DMS53 (cell line): ENCODE data around the gene TICAM2.
"Not testable (repeated sequence)": the region's sequence is repeated elsewhere in the genome, so short reads cannot be mapped to it uniquely, and the experiment has no call there.

ENCODE experiments used
- DNase-seq: peaks from one replicate; lab custom pipeline; 2025; lab: John Stamatoyannopoulos, UW

TICAM2 gene

GRCh38 chr5:115601701-115602590, at the start of gene TICAM2:
Gene TICAM2 (minus strand): TSS chr5:115602479. CDS start chr5:115581256, 21,223 bp downstream.
- peak; percentile 58 for DNase-seq

DNA sequence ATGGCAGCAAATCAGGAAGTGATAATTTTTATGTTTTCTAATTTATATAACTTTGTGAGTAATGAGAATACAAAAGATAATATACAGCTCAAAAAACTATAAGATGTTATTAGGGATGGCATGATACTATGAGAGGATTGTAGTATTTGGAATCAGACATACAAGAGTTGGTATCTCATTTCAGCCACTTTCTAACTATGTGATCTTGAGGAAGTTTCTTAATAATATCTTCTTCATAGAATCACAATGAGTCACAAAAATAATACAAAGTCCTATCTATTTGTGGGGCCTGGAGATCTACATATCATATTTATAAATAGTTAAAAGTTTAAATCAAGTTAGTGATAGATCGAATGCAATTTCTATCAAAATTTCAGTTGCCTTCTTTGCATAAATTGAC, 47.3 kb upstream of the TICAM2 start:
- DNase-seq: no peak

- DNase-seq: no peak
These were observed 45.8 kb upstream of the TICAM2 start for GRCh38 chr5:115648056-115648455.

GRCh38 chr5:115645386-115645785, 43.1 kb upstream of the TICAM2 start:
- DNase-seq: not testable (repeated sequence)

DNA sequence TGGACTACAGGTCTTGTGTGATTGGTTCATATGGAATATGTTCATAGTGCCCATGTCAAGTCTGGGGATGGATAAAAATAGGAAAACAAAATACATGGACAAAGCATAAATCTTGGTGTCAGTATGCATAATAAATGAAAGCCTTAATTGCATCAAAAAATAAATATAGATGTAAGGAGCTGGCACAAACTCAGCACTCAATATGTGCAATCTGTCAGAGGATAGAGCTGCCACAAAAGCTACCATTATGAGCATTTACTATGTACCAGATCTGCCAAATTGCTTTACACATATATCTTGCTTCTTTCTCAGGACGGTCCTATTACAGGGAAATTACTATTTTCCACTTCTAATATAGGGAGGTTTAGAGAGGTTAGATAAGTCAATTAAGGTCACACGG, 41.8 kb upstream of the TICAM2 start:
- no peak for DNase-seq

DNA sequence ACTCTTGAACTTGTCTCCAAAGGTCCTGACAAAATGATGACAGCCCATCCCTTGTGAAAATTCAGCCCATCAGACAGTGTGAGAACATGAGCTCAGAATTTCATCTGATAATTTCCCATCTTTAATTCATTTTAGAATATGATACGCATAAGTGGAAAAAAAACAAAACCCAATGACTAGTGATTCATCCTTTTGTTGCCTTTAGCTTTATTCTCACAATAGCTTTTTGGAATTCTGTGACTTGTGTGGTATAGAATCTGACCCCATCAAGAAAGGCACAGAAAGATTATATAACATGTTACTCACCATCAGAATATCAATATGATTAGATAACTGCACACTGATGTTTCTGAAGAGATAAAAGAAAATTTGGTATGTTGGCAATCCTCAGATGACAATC, 39.7 kb upstream of the TICAM2 start:
- peak; percentile 22 for DNase-seq

DNA sequence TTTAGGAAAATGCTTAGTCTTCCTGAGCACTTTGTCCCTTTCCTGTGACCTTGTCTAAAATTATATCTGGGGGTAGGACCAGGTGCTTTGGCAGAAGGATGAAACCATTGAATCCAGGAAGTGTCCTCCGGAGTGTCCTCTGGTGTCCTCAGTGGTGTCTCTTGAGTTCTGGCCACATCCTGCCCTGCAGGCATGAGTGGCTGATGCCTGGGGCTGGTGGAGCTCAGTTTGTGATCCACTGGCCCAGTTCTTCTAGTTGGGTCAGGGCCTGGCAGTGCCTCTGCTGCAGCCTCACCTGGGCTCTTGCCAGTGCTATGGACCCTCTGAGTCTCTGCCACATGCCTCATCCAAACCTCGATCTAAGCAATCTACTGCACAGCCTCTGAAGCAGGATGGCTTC, 38.0 kb upstream of the TICAM2 start:
- no peak for DNase-seq

GRCh38 chr5:115639377-115639776, 37.1 kb upstream of the TICAM2 start:
- no peak for DNase-seq

DNA sequence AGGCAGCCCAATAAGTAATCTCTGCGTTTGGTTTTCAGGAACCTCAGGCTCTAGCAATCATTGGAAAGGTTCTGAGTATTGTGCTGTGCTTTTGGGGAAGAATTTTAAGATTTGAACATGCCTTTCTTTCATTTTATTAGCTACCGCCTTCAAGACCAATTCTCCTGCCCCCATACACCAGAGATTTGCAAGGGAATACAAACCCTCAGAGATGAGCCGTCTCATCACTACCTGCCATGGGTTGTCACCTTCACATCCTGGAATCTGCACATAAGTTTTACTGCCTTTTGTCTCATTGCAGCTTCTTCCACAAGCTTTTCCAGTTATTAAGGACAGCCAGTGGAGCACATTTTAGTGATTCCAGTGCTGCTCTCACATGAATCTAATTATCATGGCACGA, 35.2 kb upstream of the TICAM2 start:
- no peak for DNase-seq

- no peak for DNase-seq
These were observed 33.7 kb upstream of the TICAM2 start for GRCh38 chr5:115636008-115636407.

DNA sequence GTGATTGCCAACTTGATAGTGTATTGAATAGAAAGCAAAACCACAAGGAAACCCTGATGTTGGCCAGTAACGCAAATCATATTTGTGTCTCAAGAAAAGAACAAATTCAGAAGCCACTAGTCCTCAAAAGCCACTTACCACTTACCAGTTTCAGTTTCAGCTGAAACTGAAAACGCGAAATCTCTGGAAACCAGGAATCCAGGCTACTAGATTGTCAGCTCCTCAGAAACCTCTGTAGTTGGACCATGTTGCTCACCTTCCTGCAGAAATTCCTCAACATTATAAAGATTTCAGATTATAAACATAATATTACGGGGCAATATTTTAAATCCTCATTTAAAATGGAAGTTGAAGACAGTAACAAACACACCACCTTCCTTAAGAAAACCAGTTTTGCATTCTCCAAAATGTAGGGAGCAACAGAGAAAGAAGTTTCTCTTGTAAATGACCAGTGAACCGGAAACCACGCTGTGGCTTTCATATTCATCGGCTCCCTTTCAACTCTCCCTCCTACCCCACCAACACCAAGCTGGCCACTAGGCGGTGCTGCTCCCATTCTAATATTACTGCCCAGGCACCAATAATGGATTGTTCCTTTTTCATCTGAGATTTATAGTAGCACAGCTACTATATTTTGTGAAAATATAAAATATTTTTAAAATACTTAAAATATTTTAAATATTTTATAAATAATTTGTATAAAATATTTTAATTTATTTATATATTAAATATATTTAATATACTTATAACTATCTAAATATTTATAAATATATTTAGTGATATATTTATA, 32.3 kb upstream of the TICAM2 start:
- peak; percentile 90 for DNase-seq

DNA sequence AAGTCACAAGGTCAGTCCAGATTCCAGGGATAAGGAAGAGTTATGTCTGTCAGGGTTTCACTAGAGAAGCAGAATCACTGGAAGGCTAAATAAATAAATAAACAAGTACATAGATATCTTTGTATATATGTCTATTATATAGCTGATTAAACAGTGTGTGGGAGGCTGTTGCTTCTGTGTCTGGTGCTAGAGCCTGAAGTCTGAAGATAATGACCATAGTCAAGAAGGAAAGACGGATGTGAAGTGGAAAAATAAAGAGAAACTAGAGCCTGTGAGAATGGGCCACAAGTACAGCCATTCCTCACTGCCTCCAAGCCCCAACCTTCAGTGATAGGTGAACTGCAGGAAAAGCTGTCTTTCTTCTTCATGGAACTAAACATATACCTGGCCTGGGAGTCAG, 27.6 kb upstream of the TICAM2 start:
- no peak for DNase-seq

DNA sequence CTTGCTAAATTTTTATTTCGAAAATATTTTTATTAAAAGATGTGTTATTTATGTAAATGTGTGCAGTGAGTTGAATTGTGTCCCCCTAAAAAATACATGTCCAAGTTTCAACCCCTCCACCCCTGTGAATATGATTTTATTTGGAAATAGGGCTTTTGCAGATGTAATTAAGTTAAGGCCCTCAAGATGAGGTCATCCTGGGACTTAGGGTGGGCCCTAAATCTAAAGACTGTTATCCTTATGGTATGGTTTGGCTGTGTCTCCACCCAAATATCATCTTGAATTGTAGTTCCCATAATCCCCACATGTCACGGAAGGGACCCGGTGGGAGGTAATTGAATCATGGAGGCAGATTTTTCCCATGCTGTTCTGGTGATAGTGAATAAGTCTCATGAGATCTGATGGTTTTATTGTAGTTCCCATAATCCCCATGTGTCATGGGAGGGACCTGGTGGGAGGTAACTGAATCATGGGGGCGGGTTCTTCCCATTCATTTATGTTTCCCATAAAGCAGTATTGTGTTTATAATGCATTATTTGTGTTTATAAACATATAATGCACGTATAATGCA, 25.1 kb upstream of the TICAM2 start:
- peak; percentile 12 for DNase-seq

DNA sequence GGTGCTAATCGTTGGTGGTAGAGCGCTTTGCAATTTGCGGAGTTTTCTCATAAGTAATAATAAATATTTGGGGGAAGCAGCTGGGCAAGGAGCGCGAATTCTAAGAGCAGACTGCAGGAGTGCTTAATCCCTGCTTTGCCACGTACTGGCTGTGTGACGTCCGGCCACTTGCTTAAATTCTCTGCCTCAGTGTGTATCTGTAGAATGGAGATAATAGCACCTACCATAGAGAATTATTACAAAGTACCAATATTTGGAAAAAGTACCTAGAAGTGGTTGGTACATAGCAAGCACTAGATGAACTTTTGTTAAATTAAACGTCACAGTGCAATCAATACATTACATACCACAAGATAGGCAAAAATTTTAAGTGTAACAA, 24.2 kb upstream of the TICAM2 start:
- DNase-seq: no peak

DNA sequence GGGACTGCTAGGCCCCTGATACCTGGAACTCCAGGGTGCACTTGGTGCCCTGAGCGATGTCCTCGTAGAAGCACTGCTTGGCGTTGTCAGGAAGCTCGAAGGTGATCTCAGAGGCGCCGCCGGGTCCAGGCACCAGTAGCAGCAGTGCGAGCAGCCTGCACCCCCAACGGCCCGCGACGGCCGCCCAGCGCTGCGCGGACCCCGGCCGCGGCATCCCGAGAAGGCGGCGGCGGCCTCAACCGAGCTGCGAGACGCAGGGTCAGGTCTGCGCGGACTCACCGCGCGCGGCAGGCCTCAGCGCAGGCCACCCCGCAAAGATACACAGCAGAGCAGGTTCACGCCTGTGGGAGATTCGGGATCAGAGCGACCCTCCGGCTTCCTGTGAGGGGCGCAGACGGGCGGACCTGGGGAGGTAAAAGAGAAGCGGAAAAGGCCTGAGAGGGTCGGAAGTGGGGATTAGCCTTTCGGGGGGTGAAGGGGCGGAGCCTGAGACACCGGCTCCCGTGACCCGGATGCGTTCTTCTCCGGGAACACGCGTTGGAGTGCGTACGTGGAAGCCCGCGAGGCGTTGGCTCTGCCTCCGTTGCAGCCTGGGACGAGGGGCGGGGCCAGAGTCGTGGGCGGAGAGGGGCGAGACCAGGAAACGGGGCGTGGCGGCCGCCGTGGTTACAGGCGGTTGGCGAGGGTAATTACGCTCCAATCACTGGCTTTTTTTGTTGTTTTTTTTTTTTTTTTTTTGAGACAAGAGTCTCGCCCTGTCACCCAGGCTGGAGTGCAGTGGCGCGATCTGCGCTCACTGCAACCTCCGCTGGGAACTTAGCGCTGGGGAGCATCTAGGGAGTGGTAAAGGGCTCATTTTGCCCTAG, 23.5 kb upstream of the TICAM2 start, which contains the start of gene TMED7:
Gene TMED7 (minus strand): TSS at position 458 of the 866 bp plus-strand sequence. CDS start 244 bp downstream, at position 214.
- peak; percentile 99 for DNase-seq

- peak; percentile 37 for DNase-seq
These were observed 22.7 kb upstream of the TICAM2 start for GRCh38 chr5:115624994-115625393.

- DNase-seq: no peak
These were observed 21.4 kb upstream of the TICAM2 start for GRCh38 chr5:115623658-115624057.

- DNase-seq: no peak
These were observed 19.2 kb upstream of the TICAM2 start for GRCh38 chr5:115621365-115621900.

GRCh38 chr5:115616892-115617291, 14.6 kb upstream of the TICAM2 start:
- no peak for DNase-seq

DNA sequence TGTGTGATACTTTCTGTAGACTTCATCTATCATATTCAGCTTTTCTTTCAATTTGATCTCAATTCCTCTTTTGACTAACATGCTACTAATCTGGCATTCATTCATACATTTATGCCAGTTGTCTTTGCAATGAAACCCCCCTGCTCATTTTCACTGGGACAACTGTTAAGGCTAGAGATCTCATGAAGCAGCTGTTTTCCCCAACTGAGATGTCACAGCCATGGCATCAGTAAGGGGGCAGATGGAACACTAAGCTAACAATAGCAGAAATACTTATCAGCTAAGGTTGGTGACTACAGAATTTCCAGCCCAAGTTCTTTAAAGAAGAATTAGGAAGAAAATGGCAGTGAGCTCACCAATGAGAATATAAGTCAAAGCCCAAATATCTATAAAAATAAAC, 14.2 kb upstream of the TICAM2 start:
- DNase-seq: no peak

DNA sequence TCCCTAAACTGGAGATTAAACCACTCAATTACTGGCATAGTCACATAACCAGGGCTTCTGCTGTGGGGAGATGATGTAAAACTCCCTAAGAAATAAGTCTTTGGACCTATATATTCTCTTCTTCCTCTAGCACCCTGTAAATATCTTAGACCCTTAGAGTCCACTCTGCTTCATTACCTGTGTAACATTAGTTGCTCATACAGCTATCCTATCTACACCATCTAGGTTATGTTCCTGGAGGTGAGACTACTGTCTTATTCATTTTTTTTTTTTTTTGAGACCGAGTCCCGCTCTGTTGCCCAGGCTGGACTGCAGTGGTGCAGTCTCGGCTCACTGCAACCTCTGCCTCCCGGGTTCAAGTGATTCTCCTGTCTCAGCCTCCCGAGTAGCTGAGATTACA, 9.6 kb upstream of the TICAM2 start:
- no peak for DNase-seq
